ENCODE results near the gene LRMDA. TPM values are rescaled to one million over a fixed set of nuclear protein-coding genes. Genes with fewer than 3 reads are reported as not detected.

The LRMDA gene
- total and polyA plus RNA-seq, 4 experiments from 2014 or later: not detected

DNA sequence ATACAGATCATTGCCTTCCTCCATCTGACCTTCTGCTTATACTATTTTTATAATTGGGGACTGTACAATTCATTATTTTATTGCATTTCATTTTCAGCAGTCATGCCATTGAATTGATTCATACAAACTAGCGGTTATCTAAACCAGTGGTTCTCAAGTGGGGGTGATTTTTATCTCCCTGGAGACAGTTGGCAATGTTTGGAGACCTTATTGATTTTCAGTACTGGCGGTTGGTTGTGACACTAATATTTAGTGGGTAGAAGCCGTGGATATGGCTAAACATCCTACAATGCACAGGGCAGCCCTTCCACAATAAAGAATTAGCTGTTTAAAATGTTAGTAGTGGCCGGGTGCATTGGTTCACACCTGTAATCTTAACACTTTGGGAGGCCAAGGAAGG is 765.9 kb downstream of the LRMDA start:
- no peak overlapping the region for H3K4me3 ChIP-seq (ENCODE audit: low read length in 2 of 2)
- DNase-seq: no peak
- H3K36me3 ChIP-seq (ENCODE audit: insufficient read depth, low read length): no peaks in the 10 kb centered on the region
- Mint-ChIP-seq H3K27me3 (no peaks in the 10 kb centered on the region), H3K4me1 (no peaks in the 10 kb centered on the region), H3K27ac (no peak overlapping the region), H3K36me3 (no peaks in the 10 kb centered on the region), H3K4me3 (no peak overlapping the region), H3K9me3 (peaks cover 0 to 3% (median 0%) of the 10 kb centered on the region in 8 donors)
- no peaks in the 10 kb centered on the region for H3K27me3 ChIP-seq (ENCODE audit: insufficient read depth, low read length)
- H3K27ac ChIP-seq (ENCODE audit: low read depth, low read length): no peak overlapping the region
- ChIA-PET CTCF (ENCODE audit: partially characterized antibody) (no interaction called here), POLR2A (ENCODE audit: partially characterized antibody) (no interaction called here)
- H3K4me1 ChIP-seq (ENCODE audit: insufficient read depth, low read length): no peaks in the 10 kb centered on the region
- intact Hi-C loops (cut with micrococcal nuclease): no loop called here
- H3K9me3 ChIP-seq (ENCODE audit: control insufficient read depth in 1 of 2, low read length in 2 of 2): no peaks in the 10 kb centered on the region

DNA sequence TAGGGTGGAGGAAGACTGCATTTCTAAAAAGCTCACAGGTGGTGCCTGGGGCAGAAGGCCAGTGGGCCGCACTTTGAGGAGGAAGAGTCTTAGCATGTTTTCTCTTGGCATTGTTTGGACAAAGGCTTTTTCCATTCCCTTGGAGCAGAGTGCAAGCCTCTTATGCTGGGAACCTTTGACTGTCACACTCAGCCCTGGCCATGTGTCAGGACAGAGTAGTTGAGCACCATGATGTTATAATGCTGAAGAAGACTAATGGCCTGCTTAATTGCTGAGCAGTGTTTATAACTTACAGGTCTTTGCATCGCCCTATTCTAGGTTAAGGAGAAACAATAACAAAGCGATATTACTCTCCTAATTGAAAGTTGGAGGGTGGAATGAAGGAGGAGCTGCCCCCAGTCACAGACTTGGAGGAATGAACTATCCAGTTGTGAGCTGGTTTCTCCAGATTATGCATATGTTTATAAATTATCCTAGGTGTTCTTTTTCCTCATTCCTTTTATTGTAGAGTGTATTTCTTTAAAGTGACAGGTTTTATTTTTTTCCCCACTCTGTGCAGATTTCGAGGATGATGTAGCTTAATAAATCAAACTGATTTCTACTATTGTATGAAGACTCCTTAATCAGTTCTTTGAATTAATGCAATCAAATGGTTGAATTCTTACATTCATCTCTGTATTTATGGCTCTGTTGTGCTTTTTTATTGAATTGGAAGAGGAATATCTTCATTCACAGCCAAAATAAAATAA is 767.0 kb downstream of the LRMDA start:
- Histone ChIP-seq H3K4me1 (ENCODE audit: insufficient read depth, low read length) (no peaks in the 10 kb centered on the region), H3K27ac (ENCODE audit: low read depth, low read length) (no peak overlapping the region), H3K4me3 (ENCODE audit: low read length in 2 of 2) (no peak overlapping the region), H3K9me3 (ENCODE audit: control insufficient read depth in 1 of 2, low read length in 2 of 2) (no peaks in the 10 kb centered on the region), H3K27me3 (ENCODE audit: insufficient read depth, low read length) (no peaks in the 10 kb centered on the region), H3K36me3 (ENCODE audit: insufficient read depth, low read length) (no peaks in the 10 kb centered on the region)
- ChIA-PET CTCF (ENCODE audit: partially characterized antibody) (no interaction called here), POLR2A (ENCODE audit: partially characterized antibody) (no interaction called here)
- H3K4me3 Mint-ChIP-seq: no peak overlapping the region
- peaks cover 0 to 3% (median 0%) of the 10 kb centered on the region in 8 donors for H3K9me3 Mint-ChIP-seq
- intact Hi-C loops (cut with micrococcal nuclease): no loop called here
- DNase-seq: no peak
- no peak overlapping the region for H3K27ac Mint-ChIP-seq
- H3K36me3 Mint-ChIP-seq: no peaks in the 10 kb centered on the region
- no peaks in the 10 kb centered on the region for H3K4me1 Mint-ChIP-seq
- no peaks in the 10 kb centered on the region for H3K27me3 Mint-ChIP-seq

DNA sequence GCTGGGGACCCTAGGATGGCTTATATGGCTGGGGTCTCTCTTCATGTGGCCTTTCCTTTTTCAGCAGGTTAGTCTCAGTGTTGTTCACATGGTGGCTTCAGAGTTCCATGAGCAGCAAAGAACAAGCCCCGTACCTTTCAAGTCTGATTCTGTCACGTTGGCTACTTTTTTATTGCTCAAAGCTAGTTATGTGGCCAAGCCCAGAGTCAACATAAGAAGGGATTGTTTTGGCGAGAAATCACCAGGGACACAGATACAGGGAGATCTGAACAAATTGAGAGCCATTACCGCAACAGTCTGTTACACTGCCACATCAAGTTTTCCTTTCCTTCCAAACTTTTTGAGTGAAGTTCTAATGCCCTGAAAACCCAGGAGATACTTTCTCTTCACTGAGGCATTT is 770.5 kb downstream of the LRMDA start:
- Histone ChIP-seq H3K4me1 (ENCODE audit: insufficient read depth, low read length) (no peaks in the 10 kb centered on the region), H3K36me3 (ENCODE audit: insufficient read depth, low read length) (no peaks in the 10 kb centered on the region), H3K27me3 (ENCODE audit: insufficient read depth, low read length) (no peaks in the 10 kb centered on the region), H3K9me3 (ENCODE audit: control insufficient read depth in 1 of 2, low read length in 2 of 2) (no peaks in the 10 kb centered on the region), H3K4me3 (ENCODE audit: low read length in 2 of 2) (no peak overlapping the region), H3K27ac (ENCODE audit: low read depth, low read length) (no peak overlapping the region)
- ChIA-PET CTCF (ENCODE audit: partially characterized antibody) (no interaction called here), POLR2A (ENCODE audit: partially characterized antibody) (no interaction called here)
- H3K36me3 Mint-ChIP-seq: no peaks in the 10 kb centered on the region
- no peak overlapping the region for H3K4me3 Mint-ChIP-seq
- intact Hi-C loops (cut with micrococcal nuclease): no loop called here
- peaks cover 0 to 3% (median 0%) of the 10 kb centered on the region in 8 donors for H3K9me3 Mint-ChIP-seq
- DNase-seq: no peak
- H3K27ac Mint-ChIP-seq: no peak overlapping the region
- no peaks in the 10 kb centered on the region for H3K4me1 Mint-ChIP-seq
- no peaks in the 10 kb centered on the region for H3K27me3 Mint-ChIP-seq

DNA sequence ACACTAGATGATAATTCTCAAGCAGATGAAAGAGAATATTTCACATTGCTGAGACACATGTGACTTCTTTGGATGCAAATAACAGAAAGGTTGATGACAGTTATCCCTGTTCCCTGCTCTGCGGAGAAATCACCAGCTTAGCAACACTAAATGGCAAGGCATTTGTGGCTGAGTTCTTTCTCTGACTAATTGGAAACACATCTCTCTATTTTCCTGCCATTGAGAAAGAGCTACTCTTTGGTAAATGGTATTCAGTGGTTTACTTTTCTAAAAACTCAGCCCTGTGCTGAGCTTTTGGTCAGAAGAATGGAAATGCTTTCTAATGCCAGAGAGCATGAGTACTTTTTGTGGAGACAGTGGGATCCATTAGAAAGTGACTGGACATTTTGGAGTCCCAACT is 771.4 kb downstream of the LRMDA start:
- no peaks in the 10 kb centered on the region for H3K36me3 Mint-ChIP-seq
- Histone ChIP-seq H3K27ac (ENCODE audit: low read depth, low read length) (no peak overlapping the region), H3K36me3 (ENCODE audit: insufficient read depth, low read length) (no peaks in the 10 kb centered on the region), H3K4me1 (ENCODE audit: insufficient read depth, low read length) (no peaks in the 10 kb centered on the region), H3K4me3 (ENCODE audit: low read length in 2 of 2) (no peak overlapping the region), H3K9me3 (ENCODE audit: control insufficient read depth in 1 of 2, low read length in 2 of 2) (no peaks in the 10 kb centered on the region), H3K27me3 (ENCODE audit: insufficient read depth, low read length) (no peaks in the 10 kb centered on the region)
- H3K4me3 Mint-ChIP-seq: no peak overlapping the region
- no peaks in the 10 kb centered on the region for H3K4me1 Mint-ChIP-seq
- intact Hi-C loops (cut with micrococcal nuclease): no loop called here
- peaks cover 0 to 3% (median 0%) of the 10 kb centered on the region in 8 donors for H3K9me3 Mint-ChIP-seq
- no peak for DNase-seq
- H3K27ac Mint-ChIP-seq: no peak overlapping the region
- POLR2A ChIA-PET (ENCODE audit: partially characterized antibody): no interaction called here
- no peaks in the 10 kb centered on the region for H3K27me3 Mint-ChIP-seq
- CTCF ChIA-PET (ENCODE audit: partially characterized antibody): no interaction called here

DNA sequence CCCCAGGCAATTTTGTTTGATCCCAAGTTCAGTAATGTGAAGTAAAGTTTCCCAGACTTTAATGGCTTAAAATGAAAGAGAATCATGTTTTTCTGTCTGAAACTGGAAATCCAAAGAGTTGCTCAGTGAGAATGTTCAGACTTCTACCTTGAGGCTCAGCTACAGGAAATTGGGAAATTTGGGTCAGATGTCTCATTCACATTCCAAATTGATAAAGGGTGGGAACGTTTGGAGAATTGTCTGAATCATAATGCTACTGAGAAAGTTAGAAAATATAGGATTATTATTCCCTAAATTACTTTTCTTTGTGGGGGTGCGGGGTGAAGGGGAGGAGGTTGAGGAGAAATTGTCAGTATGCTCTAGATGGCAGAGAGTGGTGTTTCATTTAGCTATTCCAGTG is 773.9 kb downstream of the LRMDA start:
- intact Hi-C loops (cut with micrococcal nuclease): no loop called here
- CTCF ChIA-PET (ENCODE audit: partially characterized antibody): no interaction called here
- POLR2A ChIA-PET (ENCODE audit: partially characterized antibody): no interaction called here

DNA sequence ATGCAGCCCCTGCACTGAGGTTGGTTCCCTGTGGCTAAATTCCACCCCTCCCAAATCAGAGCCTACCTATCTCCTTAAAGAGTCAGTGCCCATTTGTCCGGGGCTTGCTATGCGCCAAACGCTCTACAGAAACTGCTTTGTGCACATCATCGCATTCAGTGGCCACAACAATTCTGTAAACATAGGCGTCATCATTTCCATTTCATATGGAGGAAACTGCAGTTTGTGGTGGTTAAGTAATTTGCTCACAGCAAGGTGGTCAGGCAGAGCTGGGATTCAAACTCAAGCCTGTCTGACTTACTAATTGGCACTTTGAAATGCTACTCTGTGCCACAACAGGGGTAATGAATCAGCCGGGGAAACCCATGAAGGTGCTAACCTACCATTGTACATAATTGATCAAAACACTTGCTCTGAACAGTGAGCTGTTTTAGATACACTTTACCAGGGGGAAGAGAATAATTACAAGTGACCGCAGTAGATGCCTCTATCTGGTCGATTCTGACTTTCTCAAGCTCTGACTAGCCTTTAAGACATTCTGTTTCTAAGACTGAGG is 775.5 kb downstream of the LRMDA start:
- POLR2A ChIA-PET (ENCODE audit: partially characterized antibody): no interaction called here
- H3K9me3 Mint-ChIP-seq: peaks cover 0 to 3% (median under 1%) of the 10 kb centered on the region in 8 donors

More for the DNA sequence above, 773.9 kb downstream of the LRMDA start:
- no peaks in the 10 kb centered on the region for H3K27me3 ChIP-seq (ENCODE audit: insufficient read depth, low read length)
- no peaks in the 10 kb centered on the region for H3K4me1 ChIP-seq (ENCODE audit: insufficient read depth, low read length)
- Mint-ChIP-seq H3K4me1 (no peaks in the 10 kb centered on the region), H3K36me3 (no peaks in the 10 kb centered on the region), H3K27me3 (no peaks in the 10 kb centered on the region), H3K4me3 (no peak overlapping the region), H3K27ac (no peak overlapping the region), H3K9me3 (peaks cover 0 to 3% (median 0%) of the 10 kb centered on the region in 8 donors)
- no peak overlapping the region for H3K27ac ChIP-seq (ENCODE audit: low read depth, low read length)
- no peaks in the 10 kb centered on the region for H3K36me3 ChIP-seq (ENCODE audit: insufficient read depth, low read length)
- DNase-seq: no peak
- no peak overlapping the region for H3K4me3 ChIP-seq (ENCODE audit: low read length in 2 of 2)
- no peaks in the 10 kb centered on the region for H3K9me3 ChIP-seq (ENCODE audit: control insufficient read depth in 1 of 2, low read length in 2 of 2)

DNA sequence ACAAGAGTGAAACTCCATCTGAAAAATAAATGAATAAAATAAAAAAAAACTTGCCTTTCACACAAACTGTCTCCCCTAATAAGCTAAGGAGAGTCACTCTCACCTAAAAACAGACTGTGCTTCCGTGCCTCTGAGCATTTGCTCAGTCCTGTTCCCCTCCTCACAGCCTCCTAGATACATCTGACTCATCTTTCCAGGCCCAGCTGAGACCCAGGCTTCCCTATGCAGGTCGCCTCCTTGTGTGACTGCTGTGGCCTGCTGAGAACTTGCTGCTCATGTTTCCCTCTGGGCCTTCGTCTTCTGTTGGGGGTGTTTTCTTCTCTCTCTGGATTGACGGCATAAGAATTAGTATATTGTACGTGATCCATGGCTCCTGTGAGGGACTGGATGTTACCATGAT is 777.7 kb downstream of the LRMDA start:
- Histone ChIP-seq H3K36me3 (ENCODE audit: insufficient read depth, low read length) (no peaks in the 10 kb centered on the region), H3K27me3 (ENCODE audit: insufficient read depth, low read length) (no peaks in the 10 kb centered on the region), H3K4me3 (ENCODE audit: low read length in 2 of 2) (no peak overlapping the region), H3K4me1 (ENCODE audit: insufficient read depth, low read length) (no peaks in the 10 kb centered on the region), H3K9me3 (ENCODE audit: control insufficient read depth in 1 of 2, low read length in 2 of 2) (no peaks in the 10 kb centered on the region), H3K27ac (ENCODE audit: low read depth, low read length) (no peak overlapping the region)
- CTCF ChIA-PET (ENCODE audit: partially characterized antibody): no interaction called here
- POLR2A ChIA-PET (ENCODE audit: partially characterized antibody): no interaction called here
- Mint-ChIP-seq H3K4me1 (no peaks in the 10 kb centered on the region), H3K27ac (no peak overlapping the region), H3K4me3 (no peak overlapping the region), H3K9me3 (peaks cover 0 to 3% (median under 1%) of the 10 kb centered on the region in 8 donors), H3K27me3 (no peaks in the 10 kb centered on the region), H3K36me3 (no peaks in the 10 kb centered on the region)
- intact Hi-C loops (cut with micrococcal nuclease): no loop called here
- DNase-seq: no peak

More for the DNA sequence above, 775.5 kb downstream of the LRMDA start:
- no peak overlapping the region for H3K27ac Mint-ChIP-seq
- Histone ChIP-seq H3K9me3 (ENCODE audit: control insufficient read depth in 1 of 2, low read length in 2 of 2) (no peaks in the 10 kb centered on the region), H3K27me3 (ENCODE audit: insufficient read depth, low read length) (no peaks in the 10 kb centered on the region), H3K36me3 (ENCODE audit: insufficient read depth, low read length) (no peaks in the 10 kb centered on the region), H3K4me1 (ENCODE audit: insufficient read depth, low read length) (no peaks in the 10 kb centered on the region), H3K27ac (ENCODE audit: low read depth, low read length) (no peak overlapping the region), H3K4me3 (ENCODE audit: low read length in 2 of 2) (no peak overlapping the region)
- no peaks in the 10 kb centered on the region for H3K27me3 Mint-ChIP-seq
- no peak overlapping the region for H3K4me3 Mint-ChIP-seq
- CTCF ChIA-PET (ENCODE audit: partially characterized antibody): no interaction called here
- intact Hi-C loops (cut with micrococcal nuclease): no loop called here
- H3K4me1 Mint-ChIP-seq: no peaks in the 10 kb centered on the region
- DNase-seq: no peak
- H3K36me3 Mint-ChIP-seq: no peaks in the 10 kb centered on the region
